Brain microvascular endothelial cell (primary cell): Measurements from ENCODE around the gene PLOD3.

Experiments
- DNase-seq: peaks from one replicate; pipeline ENCODE4 v3.0.0-alpha.2; 2020
- H3K27ac ChIP-seq: fragments of 250-450 bp; sonication (Bioruptor Pico); 2 replicates; pipeline ENCODE4 v1.5.1; 2020; ENCODE audit warnings: mild to moderate bottlenecking, moderate library complexity
- H3K27me3 ChIP-seq: fragments of 250-450 bp; sonication (Bioruptor Pico); replicated peaks from 2 replicates; pipeline ENCODE4 v1.5.1; 2020; ENCODE audit warnings: mild to moderate bottlenecking
- H3K36me3 ChIP-seq: fragments of 250-450 bp; sonication (Bioruptor Pico); replicated peaks from 2 replicates; pipeline ENCODE4 v1.5.1; 2020; ENCODE audit warnings: mild to moderate bottlenecking
- H3K4me3 ChIP-seq: 2 replicates; pipeline ENCODE4 v1.5.1; 2011; ENCODE audit warnings: low read depth, mild to moderate bottlenecking, control low read depth, low read length, moderate library complexity
- CTCF ChIP-seq: IDR thresholded peaks from 2 replicates; pipeline ENCODE4 v1.5.1; 2011; ENCODE audit warnings: low read depth, mild to moderate bottlenecking, moderate library complexity, low read length, control low read depth, inconsistent platforms; ENCODE audit errors: missing control alignments
- in situ Hi-C: cut with HindIII; loops from 2 replicates; pipeline ENCODE4 v1.10.0; 2017; ENCODE audit warnings: low sequenced_read_pairs, low pct_ligation_motif_present

Gene PLOD3

GRCh38 chr7:101239191-101239950, 22.0 kb upstream of the PLOD3 start:
- in situ Hi-C loops = no loop called here
- H3K4me3 ChIP-seq = no peak overlapping the region
- DNase-seq = no peak
- no peak for TF ChIP-seq CTCF
- H3K27ac ChIP-seq = no peak overlapping the region
- H3K36me3 ChIP-seq = peaks cover 32% of the 10 kb centered on the region
- no peaks in the 10 kb centered on the region for H3K27me3 ChIP-seq

GRCh38 chr7:101238226-101239182, 21.1 kb upstream of the PLOD3 start:
- DNase-seq = no peak
- Histone ChIP-seq H3K27ac (no peak overlapping the region), H3K27me3 (no peaks in the 10 kb centered on the region), H3K36me3 (peaks cover 32% of the 10 kb centered on the region), H3K4me3 (no peak overlapping the region)
- in situ Hi-C loops = no loop called here
- no peak for TF ChIP-seq CTCF

GRCh38 chr7:101237206-101238067, 20.1 kb upstream of the PLOD3 start, which contains the start of gene CLDN15:
CLDN15 (minus strand) TSS chr7:101237802; CDS start chr7:101237581, 221 bp downstream.
- no peaks in the 10 kb centered on the region for H3K27me3 ChIP-seq
- in situ Hi-C loops = no loop called here
- no peak within 1 kb of the TSS for H3K27ac ChIP-seq
- TF ChIP-seq CTCF = no peak
- no peak within 1 kb of the TSS for H3K4me3 ChIP-seq
- DNase-seq = peak; percentile 38
- H3K36me3 ChIP-seq = peaks cover 32% of the 10 kb centered on the region

- DNase-seq = no peak
- Histone ChIP-seq H3K36me3 (peaks cover 32% of the 10 kb centered on the region), H3K4me3 (no peak overlapping the region), H3K27ac (no peak overlapping the region), H3K27me3 (no peaks in the 10 kb centered on the region)
- TF ChIP-seq CTCF = no peak
- in situ Hi-C loops = no loop called here
Observed at GRCh38 chr7:101236292-101236835, 19.0 kb upstream of the PLOD3 start.

GRCh38 chr7:101235522-101235921, 18.1 kb upstream of the PLOD3 start:
- no peak for TF ChIP-seq CTCF
- DNase-seq = no peak
- Histone ChIP-seq H3K27me3 (no peaks in the 10 kb centered on the region), H3K4me3 (no peak overlapping the region), H3K27ac (no peak overlapping the region), H3K36me3 (peaks cover 28% of the 10 kb centered on the region)
- in situ Hi-C loops = no loop called here
